GM13976 (cell line): ENCODE measurements around the gene NANOG.
"Not testable (repeated sequence)": the region's sequence is repeated elsewhere in the genome, so short reads cannot be mapped to it uniquely, and the experiment has no call there.

Source experiments
- DNase-seq: peaks from one replicate; pipeline ENCODE4 v3.0.0; 2012; ENCODE audit warnings: low spot score
- in situ Hi-C: fragments of 300-500 bp; cut with MboI; formaldehyde crosslinking; loops from one replicate; pipeline ENCODE4 v1.12.0; 2022; ENCODE audit warnings: low sequenced_read_pairs, mixed read lengths, inconsistent platforms; ENCODE audit not compliant: unreplicated experiment
- TF ChIP-seq, protein P1 (sequence below): IDR thresholded peaks from 2 replicates; pipeline ENCODE4 v1.5.1; 2012; ENCODE audit warnings: borderline replicate concordance, mild to moderate bottlenecking; ENCODE audit not compliant: insufficient read depth; ENCODE audit errors: extremely low read depth, missing control alignments, control extremely low read depth

The NANOG gene

DNA sequence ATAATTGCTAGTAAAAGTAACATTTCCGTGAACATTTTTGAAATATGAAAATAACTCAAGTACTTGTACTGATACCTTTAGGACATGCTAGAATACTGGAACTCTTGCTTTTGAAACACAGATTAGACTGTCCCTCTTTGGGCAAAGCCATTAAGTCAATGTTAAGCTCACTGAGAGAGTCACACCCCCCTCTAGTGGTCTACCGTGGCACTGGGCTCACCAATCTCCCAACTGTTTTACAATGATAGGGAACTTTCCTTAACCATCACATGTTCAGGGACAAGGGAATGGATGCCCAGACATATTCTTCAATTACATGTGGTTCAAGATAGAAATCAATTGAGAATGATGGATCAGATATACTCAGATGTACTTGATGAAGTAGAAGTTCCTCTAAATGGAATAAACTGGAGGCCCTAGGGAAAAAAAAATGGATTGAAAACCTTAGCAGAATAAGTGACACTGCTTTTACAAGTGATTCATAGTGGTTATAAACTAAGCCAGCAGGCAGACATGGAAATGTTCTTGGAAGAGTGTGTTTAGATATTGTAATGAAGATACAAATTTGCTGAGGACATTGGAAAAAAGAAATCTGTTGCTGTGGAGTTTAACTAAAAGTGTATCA is 17.8 kb downstream of the NANOG start:
- TF ChIP-seq, protein P1, sequence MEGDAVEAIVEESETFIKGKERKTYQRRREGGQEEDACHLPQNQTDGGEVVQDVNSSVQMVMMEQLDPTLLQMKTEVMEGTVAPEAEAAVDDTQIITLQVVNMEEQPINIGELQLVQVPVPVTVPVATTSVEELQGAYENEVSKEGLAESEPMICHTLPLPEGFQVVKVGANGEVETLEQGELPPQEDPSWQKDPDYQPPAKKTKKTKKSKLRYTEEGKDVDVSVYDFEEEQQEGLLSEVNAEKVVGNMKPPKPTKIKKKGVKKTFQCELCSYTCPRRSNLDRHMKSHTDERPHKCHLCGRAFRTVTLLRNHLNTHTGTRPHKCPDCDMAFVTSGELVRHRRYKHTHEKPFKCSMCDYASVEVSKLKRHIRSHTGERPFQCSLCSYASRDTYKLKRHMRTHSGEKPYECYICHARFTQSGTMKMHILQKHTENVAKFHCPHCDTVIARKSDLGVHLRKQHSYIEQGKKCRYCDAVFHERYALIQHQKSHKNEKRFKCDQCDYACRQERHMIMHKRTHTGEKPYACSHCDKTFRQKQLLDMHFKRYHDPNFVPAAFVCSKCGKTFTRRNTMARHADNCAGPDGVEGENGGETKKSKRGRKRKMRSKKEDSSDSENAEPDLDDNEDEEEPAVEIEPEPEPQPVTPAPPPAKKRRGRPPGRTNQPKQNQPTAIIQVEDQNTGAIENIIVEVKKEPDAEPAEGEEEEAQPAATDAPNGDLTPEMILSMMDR: peak; percentile 76
- in situ Hi-C loops: loop anchor here (5.0 to 25.0 kb wide), 2 partner anchors 130 to 595 kb away; no protein-coding TSS in a partner anchor
- peak; percentile 69 for DNase-seq

DNA sequence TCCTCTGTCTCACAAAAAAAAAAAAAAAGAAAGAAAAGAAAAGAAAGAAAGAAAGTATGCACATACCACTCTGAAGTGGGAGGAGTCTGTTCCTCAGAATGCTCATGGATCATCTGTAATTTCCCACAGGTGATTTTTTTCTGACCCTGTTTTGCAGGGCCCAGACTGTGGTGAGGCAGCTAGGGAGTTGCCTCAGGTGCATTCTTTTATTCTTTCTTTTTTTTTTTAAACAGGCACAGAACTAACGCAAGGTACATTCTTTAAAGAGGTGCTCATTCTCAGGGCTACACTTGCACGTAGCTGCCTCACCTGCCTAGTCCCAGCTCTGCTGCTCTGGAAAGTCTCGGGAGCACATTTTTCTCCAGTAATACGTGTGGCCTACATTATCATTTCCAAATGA is 36.6 kb downstream of the NANOG start:
- in situ Hi-C loops, DNase-seq: not testable (repeated sequence)

DNA sequence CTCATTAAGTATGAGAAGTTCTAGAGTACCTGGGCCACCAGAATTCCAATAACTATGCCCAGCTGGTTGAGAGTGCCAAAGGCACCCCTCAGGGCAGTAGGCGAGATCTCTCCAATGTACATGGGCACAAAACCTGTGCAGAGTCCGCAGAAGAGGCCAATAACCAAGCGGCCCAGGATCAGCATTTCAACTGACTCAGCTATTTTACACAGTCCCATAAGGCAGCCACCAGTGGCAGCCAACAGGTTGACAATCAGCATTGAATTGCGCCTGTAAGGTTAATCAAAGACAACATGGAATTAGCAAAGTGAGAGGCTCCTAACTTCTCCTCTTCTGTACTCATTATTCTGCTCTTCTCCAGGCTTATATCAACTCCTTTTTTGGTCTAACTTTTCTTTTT is 40.5 kb downstream of the NANOG start:
- in situ Hi-C loops, DNase-seq: not testable (repeated sequence)

DNA sequence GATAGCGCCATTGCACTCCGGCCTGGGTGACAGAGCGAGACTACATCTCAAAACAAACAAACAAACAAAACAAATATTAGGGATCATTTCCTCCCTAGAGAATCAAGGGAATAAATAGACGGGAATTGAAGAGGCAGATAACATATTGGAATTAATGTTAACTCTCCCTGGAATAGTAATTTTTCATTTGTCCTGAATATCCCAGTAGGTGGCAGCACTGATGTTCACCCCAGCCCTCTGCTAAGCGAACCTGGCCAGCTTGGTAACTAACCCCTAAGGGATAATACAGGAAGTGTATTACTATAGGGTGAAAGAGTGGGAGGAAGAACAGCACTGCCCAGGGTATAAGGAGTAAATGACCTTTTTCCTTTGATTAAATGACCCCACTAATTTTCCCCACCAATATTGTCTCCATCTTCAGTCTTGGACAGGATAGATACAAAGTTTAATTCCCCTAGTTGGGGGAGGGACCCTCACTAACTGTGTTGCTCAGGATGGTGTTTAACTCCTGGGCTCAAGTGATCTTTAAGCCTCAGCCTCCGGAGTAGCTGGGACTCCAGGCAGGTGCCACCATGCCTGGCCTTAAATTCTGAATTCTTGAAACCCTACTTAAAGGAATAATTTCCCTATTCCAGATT is 43.0 kb downstream of the NANOG start:
- DNase-seq: peak; percentile 73
- TF ChIP-seq, protein P1: peak; percentile 37
- in situ Hi-C loops: no loop called here

DNA sequence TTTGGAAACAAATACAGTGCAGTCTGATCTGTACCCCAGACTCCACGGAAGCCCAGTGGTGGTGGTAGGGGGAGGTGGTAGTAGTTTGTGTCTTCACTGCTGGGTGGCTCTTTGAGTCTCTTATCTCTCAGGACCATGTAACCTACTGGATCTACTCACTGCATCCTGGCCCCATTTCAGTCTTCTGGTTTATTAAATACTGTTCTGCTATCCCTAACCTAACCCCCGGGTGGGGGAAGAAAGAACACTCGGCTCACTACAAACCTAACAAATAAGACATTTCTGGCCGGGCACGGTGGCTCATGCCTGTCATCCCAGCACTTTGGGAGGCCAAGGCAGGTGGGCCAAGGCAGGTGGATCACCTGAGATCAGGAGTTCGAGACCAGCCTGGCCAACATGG is 44.0 kb downstream of the NANOG start:
- DNase-seq, in situ Hi-C loops: not testable (repeated sequence)

DNA sequence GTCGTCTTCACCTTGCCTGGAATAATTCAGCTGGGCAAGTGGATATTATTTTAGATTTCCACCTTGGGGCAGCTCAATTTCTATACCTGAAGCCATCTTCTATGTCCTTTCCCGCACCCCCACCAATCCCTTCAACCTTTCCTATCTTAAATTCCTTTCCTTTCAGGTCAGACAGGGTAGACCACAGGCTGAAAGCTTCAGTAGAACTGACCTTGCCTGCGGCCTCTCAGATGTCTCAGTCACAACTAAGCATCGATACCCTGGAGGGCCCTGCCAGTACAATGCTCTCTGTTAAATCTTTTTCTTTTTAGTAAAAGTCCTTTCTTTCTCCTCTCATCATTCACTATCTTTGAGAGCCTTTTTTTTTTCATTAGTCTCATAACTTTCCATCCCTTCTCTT is 44.6 kb downstream of the NANOG start:
- DNase-seq: no peak
- TF ChIP-seq, protein P1: no peak
- in situ Hi-C loops: no loop called here

DNA sequence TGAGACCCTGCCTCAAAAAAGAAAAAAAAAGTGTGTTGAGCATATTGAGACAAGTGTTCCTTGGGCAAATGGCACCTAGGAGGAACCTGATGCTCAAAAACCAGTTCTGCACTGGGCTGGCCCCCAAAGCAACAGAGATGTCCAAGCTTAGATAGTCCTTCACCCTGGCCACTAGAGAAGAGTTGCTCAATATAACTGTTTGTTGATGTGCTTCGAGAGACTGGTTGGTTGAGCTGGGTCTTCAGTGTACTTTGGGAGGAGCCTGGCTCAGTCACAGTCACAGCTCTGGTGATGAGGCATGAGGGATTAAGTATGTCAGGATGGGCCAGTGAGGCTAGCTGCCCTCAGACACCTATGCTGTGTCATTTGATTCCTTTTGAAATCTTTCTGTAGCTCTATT is 45.5 kb downstream of the NANOG start:
- TF ChIP-seq, protein P1: no peak
- in situ Hi-C loops: no loop called here

DNA sequence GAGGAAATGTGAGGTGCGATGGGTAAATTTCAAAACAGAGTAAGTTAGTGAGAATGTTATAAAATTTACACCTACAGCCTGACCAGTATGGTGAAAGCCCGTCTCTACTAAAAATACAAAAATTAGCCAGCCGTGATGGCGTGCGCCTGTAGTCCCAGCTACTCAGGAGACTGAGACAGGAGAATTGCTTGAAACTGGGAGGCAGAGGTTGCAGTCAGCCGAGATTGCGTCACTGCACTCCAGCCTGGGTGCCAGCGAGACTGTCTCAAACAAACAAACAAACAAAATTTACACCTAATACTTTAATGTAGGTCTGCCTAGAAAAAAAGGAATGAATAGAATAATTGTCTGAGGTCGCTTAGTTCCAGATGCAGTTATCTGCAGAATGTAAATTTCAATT is 45.9 kb downstream of the NANOG start:
- in situ Hi-C loops: no loop called here
- DNase-seq: no peak
- TF ChIP-seq, protein P1: no peak

More for the DNA sequence above, 45.5 kb downstream of the NANOG start:
- DNase-seq: no peak
